Measurements from ENCODE around the gene GDF3.

Gene GDF3

GRCh38 chr12:7712841-7713442 lies 17.4 kb upstream of the GDF3 start:
- Histone ChIP-seq H3K9ac (ENCODE audit: low read length) (no peak overlapping the region), H3K79me1 (ENCODE audit: low read length) (no peaks in the 10 kb centered on the region), H3K36me3 (ENCODE audit: control insufficient read depth in 1 of 2, insufficient read depth in 2 of 2, low read length in 2 of 2) (no peaks in the 10 kb centered on the region), H3K4me2 (ENCODE audit: low read length) (no peak overlapping the region), H3K27me3 (ENCODE audit: insufficient read depth, low read length) (no peaks in the 10 kb centered on the region), H4K12ac (ENCODE audit: low read depth, low read length) (no peak overlapping the region), H3K23ac (ENCODE audit: low read length) (no peak overlapping the region), H4K8ac (ENCODE audit: low read depth, low read length) (no peak overlapping the region), H2BK120ac (ENCODE audit: insufficient read depth, low read length, poor library complexity) (no peak overlapping the region), H3K79me2 (ENCODE audit: control insufficient read depth, insufficient read depth, low read length, poor library complexity) (no peaks in the 10 kb centered on the region), H3K4ac (ENCODE audit: low read depth, low read length) (no peak overlapping the region), H3K14ac (ENCODE audit: low read length) (no peak overlapping the region), H3K4me1 (ENCODE audit: control insufficient read depth in 1 of 2, insufficient read depth in 2 of 2, low read length in 2 of 2) (no peaks in the 10 kb centered on the region), H2AK5ac (ENCODE audit: low read length) (no peak overlapping the region), H2BK5ac (ENCODE audit: low read depth, low read length, poor library complexity) (no peak overlapping the region), H3K18ac (ENCODE audit: low read length) (no peak overlapping the region), H3K4me3 (ENCODE audit: low read depth, low read length) (no peak overlapping the region), H2BK12ac (ENCODE audit: low read length) (no peak overlapping the region), H3K9me3 (ENCODE audit: insufficient read depth, low read depth, low read length) (no peaks in the 10 kb centered on the region), H4K91ac (ENCODE audit: low read depth, low read length) (no peak overlapping the region), H2AFZ (ENCODE audit: insufficient read depth, low read length, poor library complexity) (no peak overlapping the region), H3K27ac (ENCODE audit: low read depth, low read length) (no peak overlapping the region)
- no CpG with 5 or more reads among the region's 28 CpGs for WGBS (ENCODE audit: extremely low coverage, insufficient coverage, insufficient read length)
- no peak for DNase-seq

DNA sequence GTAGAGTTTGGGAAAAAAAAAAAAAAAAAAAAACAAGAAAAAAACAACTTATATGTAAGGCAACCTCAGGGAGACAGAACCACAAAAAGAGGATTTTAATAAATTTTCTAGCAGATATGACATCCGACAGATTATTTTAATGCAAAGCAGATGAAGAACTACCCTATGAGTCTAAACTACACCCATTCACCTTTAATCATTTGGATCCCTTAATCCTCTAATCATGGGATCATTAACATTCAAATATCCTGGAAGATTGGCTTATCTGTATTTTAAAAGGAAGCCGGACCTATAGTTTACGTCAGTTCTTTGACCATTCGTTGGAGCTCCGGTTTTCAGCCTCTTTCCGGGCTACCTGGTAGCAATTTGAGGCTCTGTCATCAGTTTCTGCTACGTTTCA lies 15.6 kb upstream of the GDF3 start, which contains the start of gene DPPA3:
Gene DPPA3, plus strand, starts transcription at position 301 of the 400 bp plus-strand sequence. CDS start 138 bp downstream, outside the sequence.
- Histone ChIP-seq H2BK5ac (ENCODE audit: low read depth, low read length, poor library complexity) (no peak within 1 kb of the TSS), H2BK120ac (ENCODE audit: insufficient read depth, low read length, poor library complexity) (no peak within 1 kb of the TSS), H2AFZ (ENCODE audit: insufficient read depth, low read length, poor library complexity) (no peak within 1 kb of the TSS), H3K23ac (ENCODE audit: low read length) (no peak within 1 kb of the TSS), H3K27ac (ENCODE audit: low read depth, low read length) (no peak within 1 kb of the TSS), H3K79me2 (ENCODE audit: control insufficient read depth, insufficient read depth, low read length, poor library complexity) (no peaks in the 10 kb centered on the region), H4K8ac (ENCODE audit: low read depth, low read length) (no peak within 1 kb of the TSS), H2BK12ac (ENCODE audit: low read length) (no peak within 1 kb of the TSS), H4K12ac (ENCODE audit: low read depth, low read length) (no peak within 1 kb of the TSS), H3K4me2 (ENCODE audit: low read length) (no peak within 1 kb of the TSS), H3K27me3 (ENCODE audit: insufficient read depth, low read length) (no peaks in the 10 kb centered on the region), H3K14ac (ENCODE audit: low read length) (no peak within 1 kb of the TSS), H3K36me3 (ENCODE audit: control insufficient read depth in 1 of 2, insufficient read depth in 2 of 2, low read length in 2 of 2) (no peaks in the 10 kb centered on the region), H3K79me1 (ENCODE audit: low read length) (no peaks in the 10 kb centered on the region), H3K9me3 (ENCODE audit: insufficient read depth, low read depth, low read length) (no peaks in the 10 kb centered on the region), H3K9ac (ENCODE audit: low read length) (no peak within 1 kb of the TSS), H3K18ac (ENCODE audit: low read length) (no peak within 1 kb of the TSS), H4K91ac (ENCODE audit: low read depth, low read length) (no peak within 1 kb of the TSS), H3K4me1 (ENCODE audit: control insufficient read depth in 1 of 2, insufficient read depth in 2 of 2, low read length in 2 of 2) (no peaks in the 10 kb centered on the region), H2AK5ac (ENCODE audit: low read length) (no peak within 1 kb of the TSS), H3K4ac (ENCODE audit: low read depth, low read length) (no peak within 1 kb of the TSS), H3K4me3 (ENCODE audit: low read depth, low read length) (no peak within 1 kb of the TSS)
- no peak for DNase-seq
- no CpG with 5 or more reads among the region's 7 CpGs for WGBS (ENCODE audit: extremely low coverage, insufficient coverage, insufficient read length)

- H3K79me2 ChIP-seq (ENCODE audit: control insufficient read depth, insufficient read depth, low read length, poor library complexity), result no peaks in the 10 kb centered on the region
- no peak overlapping the region for H3K27ac ChIP-seq (ENCODE audit: low read depth, low read length)
- no peak overlapping the region for H3K18ac ChIP-seq (ENCODE audit: low read length)
- no peaks in the 10 kb centered on the region for H3K36me3 ChIP-seq (ENCODE audit: control insufficient read depth in 1 of 2, insufficient read depth in 2 of 2, low read length in 2 of 2)
- no peak overlapping the region for H2AFZ ChIP-seq (ENCODE audit: insufficient read depth, low read length, poor library complexity)
- WGBS (ENCODE audit: extremely low coverage, insufficient coverage, insufficient read length), result no CpG with 5 or more reads among the region's 8 CpGs
- no peak overlapping the region for H4K12ac ChIP-seq (ENCODE audit: low read depth, low read length)
- no peak overlapping the region for H3K4ac ChIP-seq (ENCODE audit: low read depth, low read length)
- no peak overlapping the region for H3K23ac ChIP-seq (ENCODE audit: low read length)
- no peak overlapping the region for H2AK5ac ChIP-seq (ENCODE audit: low read length)
- H3K9me3 ChIP-seq (ENCODE audit: insufficient read depth, low read depth, low read length), result no peaks in the 10 kb centered on the region
- H3K27me3 ChIP-seq (ENCODE audit: insufficient read depth, low read length), result no peaks in the 10 kb centered on the region
- no peak overlapping the region for H3K9ac ChIP-seq (ENCODE audit: low read length)
- H2BK120ac ChIP-seq (ENCODE audit: insufficient read depth, low read length, poor library complexity), result no peak overlapping the region
- H3K14ac ChIP-seq (ENCODE audit: low read length), result no peak overlapping the region
- H2BK5ac ChIP-seq (ENCODE audit: low read depth, low read length, poor library complexity), result no peak overlapping the region
- no peak overlapping the region for H3K4me3 ChIP-seq (ENCODE audit: low read depth, low read length)
- H4K91ac ChIP-seq (ENCODE audit: low read depth, low read length), result no peak overlapping the region
- peak in 1 of 2 donors; percentile 17 for DNase-seq
- no peak overlapping the region for H3K4me2 ChIP-seq (ENCODE audit: low read length)
- no peak overlapping the region for H4K8ac ChIP-seq (ENCODE audit: low read depth, low read length)
- no peak overlapping the region for H2BK12ac ChIP-seq (ENCODE audit: low read length)
- peaks cover 0 to 2% of the 10 kb centered on the region in 2 experiments for H3K4me1 ChIP-seq (ENCODE audit: control insufficient read depth in 1 of 2, insufficient read depth in 2 of 2, low read length in 2 of 2)
- no peaks in the 10 kb centered on the region for H3K79me1 ChIP-seq (ENCODE audit: low read length)
Measured at GRCh38 chr12:7709969-7710675, 14.5 kb upstream of the GDF3 start.

DNA sequence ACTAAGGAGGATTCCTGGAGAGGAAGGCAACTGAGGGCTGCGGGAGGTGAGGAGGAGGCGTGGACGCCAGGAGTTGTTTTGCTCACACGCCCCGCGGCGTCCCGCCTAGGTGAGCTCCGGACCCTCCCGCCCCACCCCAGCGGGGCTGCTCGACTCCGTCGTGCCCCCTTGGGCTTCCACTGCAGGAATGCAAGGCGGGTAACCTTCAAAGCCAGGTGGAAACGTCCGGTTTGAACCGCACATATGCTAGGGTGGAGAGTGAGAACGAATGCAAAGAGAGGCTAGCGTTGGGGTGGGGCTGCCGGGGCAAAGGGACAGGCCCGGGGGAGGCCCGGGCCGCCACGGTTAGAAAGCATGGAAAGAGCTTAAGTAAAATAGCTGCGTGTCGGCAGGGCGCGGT lies 10.3 kb upstream of the GDF3 start:
- H3K4me2 ChIP-seq (ENCODE audit: low read length), result no peak overlapping the region
- H3K27me3 ChIP-seq (ENCODE audit: insufficient read depth, low read length), result no peaks in the 10 kb centered on the region
- H3K4ac ChIP-seq (ENCODE audit: low read depth, low read length), result no peak overlapping the region
- H4K8ac ChIP-seq (ENCODE audit: low read depth, low read length), result no peak overlapping the region
- peak; percentile 90 to 91 for DNase-seq
- WGBS (ENCODE audit: extremely low coverage, insufficient coverage, insufficient read length), result no CpG with 5 or more reads among the region's 29 CpGs
- no peak overlapping the region for H2BK5ac ChIP-seq (ENCODE audit: low read depth, low read length, poor library complexity)
- no peak overlapping the region for H2AK5ac ChIP-seq (ENCODE audit: low read length)
- no peak overlapping the region for H3K14ac ChIP-seq (ENCODE audit: low read length)
- no peaks in the 10 kb centered on the region for H3K79me2 ChIP-seq (ENCODE audit: control insufficient read depth, insufficient read depth, low read length, poor library complexity)
- H3K4me1 ChIP-seq (ENCODE audit: control insufficient read depth in 1 of 2, insufficient read depth in 2 of 2, low read length in 2 of 2), result peaks cover 0 to 2% of the 10 kb centered on the region in 2 experiments
- no peak overlapping the region for H3K4me3 ChIP-seq (ENCODE audit: low read depth, low read length)
- H2BK12ac ChIP-seq (ENCODE audit: low read length), result no peak overlapping the region
- no peak overlapping the region for H4K91ac ChIP-seq (ENCODE audit: low read depth, low read length)
- H3K23ac ChIP-seq (ENCODE audit: low read length), result no peak overlapping the region
- H4K12ac ChIP-seq (ENCODE audit: low read depth, low read length), result no peak overlapping the region
- H2BK120ac ChIP-seq (ENCODE audit: insufficient read depth, low read length, poor library complexity), result no peak overlapping the region
- H3K36me3 ChIP-seq (ENCODE audit: control insufficient read depth in 1 of 2, insufficient read depth in 2 of 2, low read length in 2 of 2), result no peaks in the 10 kb centered on the region
- no peaks in the 10 kb centered on the region for H3K9me3 ChIP-seq (ENCODE audit: insufficient read depth, low read depth, low read length)
- no peak overlapping the region for H3K9ac ChIP-seq (ENCODE audit: low read length)
- H3K79me1 ChIP-seq (ENCODE audit: low read length), result no peaks in the 10 kb centered on the region
- no peak overlapping the region for H3K18ac ChIP-seq (ENCODE audit: low read length)
- no peak overlapping the region for H3K27ac ChIP-seq (ENCODE audit: low read depth, low read length)
- no peak overlapping the region for H2AFZ ChIP-seq (ENCODE audit: insufficient read depth, low read length, poor library complexity)
